Small intestine (tissue), 7 donors: ENCODE results near the gene ASPRV1. TPM values are rescaled to one million over a fixed set of nuclear protein-coding genes. Genes with fewer than 3 reads are reported as not detected.

Experiments
- DNase-seq, 2 donors: peaks; one replicate each; pipeline versions ENCODE4 v3.0.0 to v3.0.0-alpha.2; 2013
- FAIRE-seq: peaks from 2 replicates; lab custom pipeline; 2012; peaks lifted over from hg19 to GRCh38; lab: Jason Lieb, UNC
- H3K27ac ChIP-seq, 3 donors: one replicate each; pipeline ENCODE4 v1.5.1; 2013; ENCODE audit warnings: low read length in 2 of 3, mild to moderate bottlenecking in 2 of 3, control low read depth in 1 of 3, inconsistent platforms in 1 of 3, low read depth in 1 of 3, moderate library complexity in 1 of 3
- H3K27me3 ChIP-seq, 3 donors: one replicate each; pipeline ENCODE4 v1.6.1; 2013; ENCODE audit warnings: low read length in 3 of 3, inconsistent platforms in 1 of 3; ENCODE audit not compliant: control insufficient read depth in 3 of 3, insufficient read depth in 3 of 3
- H3K36me3 ChIP-seq, 3 donors: one replicate each; pipeline ENCODE4 v1.6.1; 2013; ENCODE audit warnings: low read length in 3 of 3, inconsistent platforms in 1 of 3, low read depth in 1 of 3, mild to moderate bottlenecking in 1 of 3, moderate library complexity in 1 of 3; ENCODE audit not compliant: control insufficient read depth in 3 of 3, insufficient read depth in 2 of 3
- H3K4me1 ChIP-seq, 3 donors: one replicate each; pipeline ENCODE4 v1.6.1; 2013; ENCODE audit warnings: low read length in 2 of 3, inconsistent platforms in 1 of 3, low read depth in 1 of 3, mild to moderate bottlenecking in 1 of 3, moderate library complexity in 1 of 3; ENCODE audit not compliant: control insufficient read depth in 3 of 3, insufficient read depth in 2 of 3
- H3K4me3 ChIP-seq, 3 donors: one replicate each; pipeline ENCODE4 v1.5.1; 2013; ENCODE audit warnings: low read length in 3 of 3, control low read depth in 1 of 3, inconsistent platforms in 1 of 3, low read depth in 1 of 3, mild to moderate bottlenecking in 1 of 3, moderate library complexity in 1 of 3
- H3K9me3 ChIP-seq, 2 donors: one replicate each; pipeline ENCODE4 v1.6.1; 2013; ENCODE audit warnings: low read depth in 1 of 2, low read length in 1 of 2; ENCODE audit not compliant: control insufficient read depth in 2 of 2, insufficient read depth in 1 of 2
- WGBS, 3 donors: extraction: QIAGEN DNeasy Blood & Tissue Kit; methylation state at CpG; one replicate each; pipeline ENCODE4 v1.1.7; 2013; 5-methylcytosine and 5-hydroxymethylcytosine counted together
- polyA plus RNA-seq, 4 donors: library from polyadenylated mRNA; stranded (reverse) in 3 of 4; unstranded in 1 of 4; fragments of 200-250 nt in 3 of 4; fragments of 120-200 nt in 1 of 4; gene quantifications; one replicate each; pipeline versions ENCODE4 v1.2.1 to v1.2.3, GENCODE V29; 2013
- donor health status: healthy with polysubstance abuse.
- donor health status: control.
- donor health status: control.
- donor health status: Bipolar disorder and iron deficiency.
- donor health status: healthy.

Gene ASPRV1
- polyA plus RNA-seq, 4 donors, result 1.3 to 3.5 (median 2.3) TPM

GRCh38 chr2:69993708-69994107 is 32.3 kb upstream of the ASPRV1 start:
- FAIRE-seq, result no peak
- no peaks in the 10 kb centered on the region for H3K27me3 ChIP-seq
- no peak overlapping the region for H3K27ac ChIP-seq
- peaks cover 0 to 14% (median 0%) of the 10 kb centered on the region in 3 donors for H3K36me3 ChIP-seq
- WGBS, 3 donors, result 86 to 94% (median 90%) methylated on average over 5 of the region's 5 CpGs
- no peak for DNase-seq
- no peak overlapping the region for H3K4me3 ChIP-seq
- H3K9me3 ChIP-seq, result no peaks in the 10 kb centered on the region
- H3K4me1 ChIP-seq, result no peaks in the 10 kb centered on the region

DNA sequence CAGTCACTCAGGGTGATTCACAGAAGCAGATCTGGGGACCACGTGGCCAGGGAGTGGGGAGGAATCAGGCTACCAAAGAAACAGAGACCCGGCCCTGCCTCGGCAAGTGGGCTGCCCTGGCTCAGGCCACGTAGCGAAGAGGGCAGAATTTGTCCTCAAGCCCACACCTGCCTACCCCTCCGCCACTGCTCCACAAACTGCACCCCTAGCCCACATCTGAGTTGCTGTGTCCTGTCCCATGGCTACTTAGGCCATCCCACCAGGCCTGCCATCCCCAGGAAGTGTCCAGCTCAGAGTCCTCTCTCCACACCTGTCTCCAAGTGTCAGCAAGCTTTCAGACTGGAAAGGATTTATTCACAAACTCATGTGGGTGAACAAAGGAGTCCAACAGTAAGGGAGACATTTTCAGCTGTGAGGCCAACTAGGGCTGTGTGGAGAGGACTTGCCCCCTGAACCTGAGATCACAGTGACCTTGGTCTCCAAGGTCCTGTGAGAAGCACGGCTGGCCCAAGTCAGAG is 31.7 kb upstream of the ASPRV1 start:
- H3K27me3 ChIP-seq, result no peaks in the 10 kb centered on the region
- no peaks in the 10 kb centered on the region for H3K9me3 ChIP-seq
- H3K27ac ChIP-seq, result no peak overlapping the region
- H3K36me3 ChIP-seq, result peaks cover 0 to 14% (median 0%) of the 10 kb centered on the region in 3 donors
- no peak overlapping the region for H3K4me3 ChIP-seq
- FAIRE-seq (no peak), DNase-seq (no peak)
- no peaks in the 10 kb centered on the region for H3K4me1 ChIP-seq
- WGBS, 3 donors, result 86 to 91% (median 90%) methylated on average over 7 of the region's 7 CpGs

DNA sequence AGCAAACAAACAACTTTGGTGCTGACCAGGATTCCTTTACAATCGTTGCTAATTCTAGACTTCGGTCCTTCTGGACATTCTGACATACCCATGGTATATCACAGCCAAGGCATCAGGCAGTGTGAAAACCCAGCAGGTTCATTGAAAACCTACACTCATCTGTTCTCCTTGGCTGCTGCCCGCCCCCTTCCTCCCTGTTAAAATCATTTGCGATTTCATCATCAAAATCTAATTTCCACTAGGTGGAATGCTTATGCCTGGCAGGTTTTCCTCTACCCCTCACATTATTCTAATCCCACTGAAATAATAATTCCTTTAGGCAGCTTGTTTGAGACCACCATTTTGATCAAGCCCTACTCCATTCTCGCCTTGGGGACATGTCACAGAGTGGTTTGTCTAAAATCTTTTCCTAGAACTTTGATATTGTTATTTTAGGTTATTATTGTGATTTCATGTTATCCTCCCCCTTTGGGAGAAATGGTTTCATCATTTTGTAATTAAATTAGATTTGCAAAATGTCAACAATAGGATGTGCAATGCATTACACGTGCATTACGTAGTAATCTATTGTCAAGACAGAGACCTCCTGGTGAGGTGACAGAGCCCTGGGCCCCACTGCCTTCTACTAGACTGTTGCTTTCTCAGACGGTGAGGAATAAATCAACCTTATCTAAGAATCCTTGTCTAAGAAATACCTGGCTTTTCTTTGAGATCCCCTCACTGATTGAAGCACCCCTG is 31.0 kb upstream of the ASPRV1 start:
- FAIRE-seq (no peak), DNase-seq (no peak)
- Histone ChIP-seq H3K27ac (no peak overlapping the region), H3K27me3 (no peaks in the 10 kb centered on the region), H3K4me1 (no peaks in the 10 kb centered on the region), H3K36me3 (peaks cover 0 to 14% (median 0%) of the 10 kb centered on the region in 3 donors), H3K4me3 (no peak overlapping the region), H3K9me3 (no peaks in the 10 kb centered on the region)
- 88 to 91% (median 89%) methylated on average over 8 of the region's 8 CpGs for WGBS, 3 donors

GRCh38 chr2:69989441-69990105 is 28.1 kb upstream of the ASPRV1 start:
- WGBS, 3 donors, result 44 to 71% (median 51%) methylated on average over 12 of the region's 12 CpGs
- Histone ChIP-seq H3K4me1 (no peaks in the 10 kb centered on the region), H3K27ac (no peak overlapping the region), H3K27me3 (no peaks in the 10 kb centered on the region), H3K4me3 (no peak overlapping the region), H3K9me3 (no peaks in the 10 kb centered on the region), H3K36me3 (peaks cover 0 to 11% (median 0%) of the 10 kb centered on the region in 3 donors)
- DNase-seq, result peak; percentile 27 to 48
- no peak for FAIRE-seq

- no peaks in the 10 kb centered on the region for H3K27me3 ChIP-seq
- no peaks in the 10 kb centered on the region for H3K9me3 ChIP-seq
- DNase-seq, result no peak
- peaks cover 0 to 7% (median 0%) of the 10 kb centered on the region in 3 donors for H3K36me3 ChIP-seq
- FAIRE-seq, result no peak
- no peaks in the 10 kb centered on the region for H3K4me1 ChIP-seq
- WGBS, 3 donors, result 50 to 75% (median 63%) methylated on average over 3 of the region's 3 CpGs
- no peak overlapping the region for H3K4me3 ChIP-seq
- no peak overlapping the region for H3K27ac ChIP-seq
These were observed 27.6 kb upstream of the ASPRV1 start for GRCh38 chr2:69989009-69989408.

DNA sequence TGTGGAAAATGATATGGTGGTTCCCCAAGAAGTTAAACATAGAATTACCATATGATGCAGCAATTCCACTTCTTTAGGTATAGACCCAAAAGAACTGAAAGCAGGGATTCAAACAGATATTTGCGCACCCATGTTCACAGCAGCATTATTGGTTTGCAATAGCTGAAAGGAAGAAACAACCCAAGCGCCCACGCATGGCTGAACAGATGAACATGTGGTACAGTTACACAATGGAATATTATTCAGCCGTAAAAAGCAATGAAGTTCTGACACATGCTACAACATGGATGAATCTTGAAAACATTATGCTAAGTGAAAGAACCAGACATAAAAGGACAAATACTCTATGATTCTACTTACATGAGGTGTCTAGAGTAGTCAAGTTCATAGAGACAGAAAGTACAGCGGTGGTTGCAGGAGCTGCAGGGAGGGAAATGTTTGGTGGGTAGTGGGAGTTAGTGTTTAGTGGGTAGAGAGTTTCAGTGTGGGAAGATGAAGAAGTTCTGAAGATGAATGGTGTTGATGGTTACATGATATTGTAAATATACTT is 26.7 kb upstream of the ASPRV1 start:
- Histone ChIP-seq H3K36me3 (peaks cover 0 to 4% (median 0%) of the 10 kb centered on the region in 3 donors), H3K27ac (no peak overlapping the region), H3K4me1 (no peaks in the 10 kb centered on the region), H3K4me3 (no peak overlapping the region), H3K9me3 (no peaks in the 10 kb centered on the region), H3K27me3 (no peaks in the 10 kb centered on the region)
- 95 to 98% (median 97%) methylated on average over 5 of the region's 5 CpGs for whole genome bisulfite sequencing, 3 donors
- no peak for FAIRE-seq
- DNase-seq, result no peak

- FAIRE-seq (no peak), DNase-seq (no peak)
- Histone ChIP-seq H3K4me1 (no peaks in the 10 kb centered on the region), H3K9me3 (no peaks in the 10 kb centered on the region), H3K27me3 (no peaks in the 10 kb centered on the region), H3K4me3 (no peak overlapping the region), H3K36me3 (no peaks in the 10 kb centered on the region), H3K27ac (no peak overlapping the region)
- WGBS, 3 donors, result 87 to 92% (median 89%) methylated on average over 4 of the region's 4 CpGs
These were observed 25.3 kb upstream of the ASPRV1 start for GRCh38 chr2:69986691-69987090.

- DNase-seq, result no peak
- Histone ChIP-seq H3K4me1 (no peaks in the 10 kb centered on the region), H3K36me3 (no peaks in the 10 kb centered on the region), H3K27me3 (no peaks in the 10 kb centered on the region), H3K27ac (no peak overlapping the region), H3K4me3 (no peak overlapping the region), H3K9me3 (no peaks in the 10 kb centered on the region)
- FAIRE-seq, result no peak
- WGBS, 3 donors, result 91 to 97% (median 92%) methylated on average over 10 of the region's 10 CpGs
These were observed 24.3 kb upstream of the ASPRV1 start for GRCh38 chr2:69985688-69986087.
